HepG2 (cell line): Measurements from ENCODE around the gene PDE4D. TPM values are rescaled to one million over a fixed set of nuclear protein-coding genes. Genes with fewer than 3 reads are reported as not detected.
A peak's percentile ranks its signal among the peaks of the same experiment; 100 is the strongest.

ENCODE experiments used
- FOSL1 ChIP-seq: sonication (generic); formaldehyde crosslinking; IDR thresholded peaks from 2 replicates; pipeline ENCODE4 v1.9.0; 2021; ENCODE audit warnings: missing genetic modification reagents, borderline replicate concordance
- FOSL2 ChIP-seq: sonication (generic); formaldehyde crosslinking; IDR thresholded peaks from 2 replicates; pipeline ENCODE4 v1.4.0; 2020; ENCODE audit warnings: missing genetic modification reagents
- HNF4A ChIP-seq: sonication (generic); formaldehyde crosslinking; IDR thresholded peaks from 2 replicates; pipeline ENCODE4 v1.4.0; 2020; ENCODE audit warnings: missing genetic modification reagents
- JUN ChIP-seq: sonication (generic); formaldehyde crosslinking; IDR thresholded peaks from 2 replicates; pipeline ENCODE4 v1.4.0; 2020; ENCODE audit warnings: mild to moderate bottlenecking, missing genetic modification reagents
- JUNB ChIP-seq: sonication (generic); formaldehyde crosslinking; IDR thresholded peaks from 2 replicates; pipeline ENCODE4 v1.8.0; 2022; ENCODE audit warnings: missing genetic modification reagents, mild to moderate bottlenecking, borderline replicate concordance
- NFIC ChIP-seq: IDR thresholded peaks from 2 replicates; pipeline ENCODE4 v1.6.1; 2012; ENCODE audit warnings: mild to moderate bottlenecking, low read length, inconsistent platforms
- POGZ ChIP-seq: sonication (generic); formaldehyde crosslinking; IDR thresholded peaks from 2 replicates; pipeline ENCODE4 v1.4.0; 2020; ENCODE audit warnings: mild to moderate bottlenecking, missing genetic modification reagents
- SP2 ChIP-seq: sonication (generic); formaldehyde crosslinking; IDR thresholded peaks from 2 replicates; pipeline ENCODE4 v1.5.1; 2020; ENCODE audit warnings: mild to moderate bottlenecking, missing genetic modification reagents
- SRSF4 ChIP-seq: fragments of 200-400 bp; formaldehyde crosslinking; IDR thresholded peaks from one replicate; pipeline ENCODE4 v1.6.1; 2018; ENCODE audit warnings: mild to moderate bottlenecking, low read depth, low read length, moderate library complexity; ENCODE audit not compliant: poor library complexity, severe bottlenecking
- ZMYM4 ChIP-seq: sonication (generic); formaldehyde crosslinking; IDR thresholded peaks from 2 replicates; pipeline ENCODE4 v1.8.1; 2023; ENCODE audit warnings: mild to moderate bottlenecking, missing genetic modification reagents
- ZNF510 ChIP-seq: sonication (generic); formaldehyde crosslinking; IDR thresholded peaks from 2 replicates; pipeline ENCODE4 v1.4.0; 2020; ENCODE audit warnings: low read depth, mild to moderate bottlenecking, missing genetic modification reagents
- polyA plus RNA-seq, 8 experiments: library from polyadenylated mRNA; depleted of rRNA in 3 of 8; stranded (reverse) in 7 of 8; unstranded in 1 of 8; fragments of >200 nt; fragmentation: Illumina TruSeq in 4 of 8; extraction: Trizol in 4 of 8; gene quantifications; 2 replicates each; pipeline versions ENCODE4 v1.2.1 to v1.2.3, GENCODE V29; 2011 to 2016; ENCODE audit warnings: low read depth in 4 of 8, missing spikeins in 1 of 8, mixed read lengths in 1 of 8; ENCODE audit not compliant: insufficient read depth in 1 of 8
- total RNA-seq, 5 experiments: library from RNA; depleted of rRNA; stranded (reverse); fragments of >200 nt; fragmentation: Illumina TruSeq; extraction: Trizol; gene quantifications; 2 replicates each; pipeline ENCODE4 v1.2.3, GENCODE V29; 2016; ENCODE audit warnings: low read depth in 1 of 5
- TF ChIP-seq, protein P1 (sequence below): sonication (generic); formaldehyde crosslinking; IDR thresholded peaks from 2 replicates; pipeline ENCODE4 v1.5.0; 2020; ENCODE audit warnings: mild to moderate bottlenecking, missing genetic modification reagents
- TF ChIP-seq, protein P2 (sequence below), 2 experiments: sonication (generic) in 1 of 2; formaldehyde crosslinking in 1 of 2; IDR thresholded peaks; 2 replicates each; pipeline versions ENCODE4 v1.4.0 to v1.6.1; 2016 to 2020; ENCODE audit warnings: borderline replicate concordance in 1 of 2, low read depth in 1 of 2, mild to moderate bottlenecking in 1 of 2, missing genetic modification reagents in 1 of 2
- TF ChIP-seq, protein P3 (sequence below): IDR thresholded peaks from 2 replicates; pipeline ENCODE4 v1.4.0; 2020; ENCODE audit warnings: mild to moderate bottlenecking, missing genetic modification reagents
- TF ChIP-seq, protein P4 (sequence below): IDR thresholded peaks from 2 replicates; pipeline ENCODE4 v1.6.1; 2012; ENCODE audit warnings: low read depth, low read length, improper control_type of control experiment

Gene PDE4D
- total and polyA plus RNA-seq, 2 of the 13 experiments (the other 11 are each of a cell fraction or from before 2014, with no cell fraction given), result 7.0 to 12.2 TPM

DNA sequence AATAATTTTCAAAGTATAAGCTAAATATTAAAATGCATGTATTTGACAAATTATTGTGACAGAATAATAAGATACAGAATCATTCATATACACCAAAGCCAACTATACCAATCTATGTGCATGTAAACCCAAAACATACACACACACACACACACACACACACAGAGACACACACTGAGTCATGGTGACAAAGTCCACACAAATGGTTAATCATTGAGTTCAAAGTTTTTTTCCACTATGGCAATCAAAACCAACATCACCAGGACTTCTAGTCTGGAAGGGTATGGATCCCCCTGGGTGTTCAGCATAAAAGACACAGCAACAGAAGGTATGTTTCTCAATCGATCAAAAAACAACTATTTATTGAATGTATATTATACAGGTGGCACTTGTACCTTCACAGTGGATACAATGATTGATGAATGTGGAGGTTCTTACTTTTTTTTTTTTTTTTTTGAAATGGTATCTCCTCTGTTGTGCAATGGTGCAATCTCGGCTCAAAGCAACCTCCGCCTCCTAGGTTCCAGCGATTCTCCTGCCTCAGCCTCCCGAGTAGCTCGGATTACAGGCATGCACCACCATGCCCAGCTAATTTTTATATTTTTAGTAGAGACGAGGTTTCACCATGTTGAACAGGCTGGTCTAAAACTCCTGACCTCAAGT is 137.0 kb downstream of the PDE4D start (continued):
- TF ChIP-seq, protein P1, sequence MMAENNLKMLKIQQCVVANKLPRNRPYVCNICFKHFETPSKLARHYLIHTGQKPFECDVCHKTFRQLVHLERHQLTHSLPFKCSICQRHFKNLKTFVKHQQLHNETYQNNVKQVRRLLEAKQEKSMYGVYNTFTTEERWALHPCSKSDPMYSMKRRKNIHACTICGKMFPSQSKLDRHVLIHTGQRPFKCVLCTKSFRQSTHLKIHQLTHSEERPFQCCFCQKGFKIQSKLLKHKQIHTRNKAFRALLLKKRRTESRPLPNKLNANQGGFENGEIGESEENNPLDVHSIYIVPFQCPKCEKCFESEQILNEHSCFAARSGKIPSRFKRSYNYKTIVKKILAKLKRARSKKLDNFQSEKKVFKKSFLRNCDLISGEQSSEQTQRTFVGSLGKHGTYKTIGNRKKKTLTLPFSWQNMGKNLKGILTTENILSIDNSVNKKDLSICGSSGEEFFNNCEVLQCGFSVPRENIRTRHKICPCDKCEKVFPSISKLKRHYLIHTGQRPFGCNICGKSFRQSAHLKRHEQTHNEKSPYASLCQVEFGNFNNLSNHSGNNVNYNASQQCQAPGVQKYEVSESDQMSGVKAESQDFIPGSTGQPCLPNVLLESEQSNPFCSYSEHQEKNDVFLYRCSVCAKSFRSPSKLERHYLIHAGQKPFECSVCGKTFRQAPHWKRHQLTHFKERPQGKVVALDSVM (CRISPR knock-in tag), result peak; percentile 78
- no peak for TF ChIP-seq SP2 (CRISPR knock-in tag)
- TF ChIP-seq ZMYM4, result peak; percentile 54; the same call in 1 of the 2 replicates
- TF ChIP-seq FOSL1 (CRISPR knock-in tag), result peak; percentile 28; the same call in 1 of the 2 replicates
- TF ChIP-seq FOSL2, result peak; percentile 77
- TF ChIP-seq HNF4A (CRISPR knock-in tag), result peak; percentile 67
- TF ChIP-seq, protein P2, sequence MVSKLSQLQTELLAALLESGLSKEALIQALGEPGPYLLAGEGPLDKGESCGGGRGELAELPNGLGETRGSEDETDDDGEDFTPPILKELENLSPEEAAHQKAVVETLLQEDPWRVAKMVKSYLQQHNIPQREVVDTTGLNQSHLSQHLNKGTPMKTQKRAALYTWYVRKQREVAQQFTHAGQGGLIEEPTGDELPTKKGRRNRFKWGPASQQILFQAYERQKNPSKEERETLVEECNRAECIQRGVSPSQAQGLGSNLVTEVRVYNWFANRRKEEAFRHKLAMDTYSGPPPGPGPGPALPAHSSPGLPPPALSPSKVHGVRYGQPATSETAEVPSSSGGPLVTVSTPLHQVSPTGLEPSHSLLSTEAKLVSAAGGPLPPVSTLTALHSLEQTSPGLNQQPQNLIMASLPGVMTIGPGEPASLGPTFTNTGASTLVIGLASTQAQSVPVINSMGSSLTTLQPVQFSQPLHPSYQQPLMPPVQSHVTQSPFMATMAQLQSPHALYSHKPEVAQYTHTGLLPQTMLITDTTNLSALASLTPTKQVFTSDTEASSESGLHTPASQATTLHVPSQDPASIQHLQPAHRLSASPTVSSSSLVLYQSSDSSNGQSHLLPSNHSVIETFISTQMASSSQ (IDR thresholded peaks at IDR 0.05; ENCODE audit: low read depth), result peak; percentile 64; the same call in 1 of the 2 replicates
- TF ChIP-seq, protein P2 (CRISPR knock-in tag; IDR thresholded peaks at IDR 0.05; ENCODE audit: borderline replicate concordance), result peak; percentile 42; the same call in 1 of the 2 replicates
- peak; percentile 65; the same call in 1 of the 2 replicates for TF ChIP-seq NFIC
- TF ChIP-seq, protein P3, sequence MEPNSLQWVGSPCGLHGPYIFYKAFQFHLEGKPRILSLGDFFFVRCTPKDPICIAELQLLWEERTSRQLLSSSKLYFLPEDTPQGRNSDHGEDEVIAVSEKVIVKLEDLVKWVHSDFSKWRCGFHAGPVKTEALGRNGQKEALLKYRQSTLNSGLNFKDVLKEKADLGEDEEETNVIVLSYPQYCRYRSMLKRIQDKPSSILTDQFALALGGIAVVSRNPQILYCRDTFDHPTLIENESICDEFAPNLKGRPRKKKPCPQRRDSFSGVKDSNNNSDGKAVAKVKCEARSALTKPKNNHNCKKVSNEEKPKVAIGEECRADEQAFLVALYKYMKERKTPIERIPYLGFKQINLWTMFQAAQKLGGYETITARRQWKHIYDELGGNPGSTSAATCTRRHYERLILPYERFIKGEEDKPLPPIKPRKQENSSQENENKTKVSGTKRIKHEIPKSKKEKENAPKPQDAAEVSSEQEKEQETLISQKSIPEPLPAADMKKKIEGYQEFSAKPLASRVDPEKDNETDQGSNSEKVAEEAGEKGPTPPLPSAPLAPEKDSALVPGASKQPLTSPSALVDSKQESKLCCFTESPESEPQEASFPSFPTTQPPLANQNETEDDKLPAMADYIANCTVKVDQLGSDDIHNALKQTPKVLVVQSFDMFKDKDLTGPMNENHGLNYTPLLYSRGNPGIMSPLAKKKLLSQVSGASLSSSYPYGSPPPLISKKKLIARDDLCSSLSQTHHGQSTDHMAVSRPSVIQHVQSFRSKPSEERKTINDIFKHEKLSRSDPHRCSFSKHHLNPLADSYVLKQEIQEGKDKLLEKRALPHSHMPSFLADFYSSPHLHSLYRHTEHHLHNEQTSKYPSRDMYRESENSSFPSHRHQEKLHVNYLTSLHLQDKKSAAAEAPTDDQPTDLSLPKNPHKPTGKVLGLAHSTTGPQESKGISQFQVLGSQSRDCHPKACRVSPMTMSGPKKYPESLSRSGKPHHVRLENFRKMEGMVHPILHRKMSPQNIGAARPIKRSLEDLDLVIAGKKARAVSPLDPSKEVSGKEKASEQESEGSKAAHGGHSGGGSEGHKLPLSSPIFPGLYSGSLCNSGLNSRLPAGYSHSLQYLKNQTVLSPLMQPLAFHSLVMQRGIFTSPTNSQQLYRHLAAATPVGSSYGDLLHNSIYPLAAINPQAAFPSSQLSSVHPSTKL, result 0 out of 2 replicates have a peak, but pooled peaks have one; percentile 19
- TF ChIP-seq SRSF4, result no peak
- peak; percentile 62; the same call in 1 of the 2 replicates for TF ChIP-seq JUN
- no peak for TF ChIP-seq ZNF510
- peak; percentile 87 for TF ChIP-seq JUNB (CRISPR knock-in tag)
- TF ChIP-seq POGZ, result peak; percentile 64; the same call in 1 of the 2 replicates
- TF ChIP-seq, protein P4, sequence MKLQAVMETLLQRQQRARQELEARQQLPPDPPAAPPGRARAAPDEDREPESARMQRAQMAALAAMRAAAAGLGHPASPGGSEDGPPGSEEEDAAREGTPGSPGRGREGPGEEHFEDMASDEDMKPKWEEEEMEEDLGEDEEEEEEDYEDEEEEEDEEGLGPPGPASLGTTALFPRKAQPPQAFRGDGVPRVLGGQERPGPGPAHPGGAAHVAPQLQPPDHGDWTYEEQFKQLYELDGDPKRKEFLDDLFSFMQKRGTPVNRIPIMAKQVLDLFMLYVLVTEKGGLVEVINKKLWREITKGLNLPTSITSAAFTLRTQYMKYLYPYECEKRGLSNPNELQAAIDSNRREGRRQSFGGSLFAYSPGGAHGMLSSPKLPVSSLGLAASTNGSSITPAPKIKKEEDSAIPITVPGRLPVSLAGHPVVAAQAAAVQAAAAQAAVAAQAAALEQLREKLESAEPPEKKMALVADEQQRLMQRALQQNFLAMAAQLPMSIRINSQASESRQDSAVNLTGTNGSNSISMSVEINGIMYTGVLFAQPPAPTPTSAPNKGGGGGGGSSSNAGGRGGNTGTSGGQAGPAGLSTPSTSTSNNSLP, result peak; percentile 74; the same call in 1 of the 2 replicates
